ENCODE results near the gene SIGLEC11. TPM values are rescaled to one million over a fixed set of nuclear protein-coding genes. Genes with fewer than 3 reads are reported as not detected.

Gene SIGLEC11
- total and polyA plus RNA-seq, 2 of the 13 experiments (the other 11 are each of a cell fraction or from before 2014, with no cell fraction given): not detected

GRCh38 chr19:49906879-49907564 is 54.0 kb downstream of the SIGLEC11 start:
- peaks cover 15 to 26% of the 10 kb centered on the region in 2 experiments; a peak in 4 of 5 replicates for H3K36me3 ChIP-seq (replicated peaks in 1 of 2; ENCODE audit: control insufficient read depth in 1 of 2, insufficient read depth in 2 of 2, low read length in 2 of 2)

DNA sequence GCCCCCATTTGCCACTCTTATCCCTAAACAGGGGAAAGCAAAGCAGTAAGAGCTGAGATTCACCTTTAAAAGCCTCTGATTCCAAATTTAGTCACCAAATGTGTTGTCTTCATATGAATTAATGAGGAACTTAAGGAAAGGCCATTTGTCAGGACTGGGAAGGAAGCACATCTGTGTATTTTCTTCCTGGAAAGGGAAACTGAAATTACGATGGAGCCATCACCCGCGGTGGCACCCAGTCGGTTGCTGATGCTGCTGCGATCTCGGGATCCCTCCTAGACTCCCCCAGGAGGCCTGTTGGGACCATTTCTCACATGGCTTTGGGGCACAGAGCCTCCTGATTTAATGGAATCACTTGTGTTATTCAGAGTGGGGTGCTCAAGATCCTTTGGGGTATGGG is 56.8 kb downstream of the SIGLEC11 start:
- intact Hi-C loops (cut with micrococcal nuclease; ENCODE audit: unreplicated experiment): no loop called here
- Histone ChIP-seq H3K4me2 (ENCODE audit: low read depth, low read length) (no peak overlapping the region), H3K27ac (ENCODE audit: extremely low read length, insufficient read depth, low read length) (no peak overlapping the region), H2AFZ (ENCODE audit: low read length) (no peak overlapping the region), H3K36me3 (replicated peaks in 1 of 2; ENCODE audit: control insufficient read depth in 1 of 2, insufficient read depth in 2 of 2, low read length in 2 of 2) (peaks cover 13 to 19% of the 10 kb centered on the region in 2 experiments; a peak in 4 of 5 replicates), H3K9me3 (ENCODE audit: low read length) (no peaks in the 10 kb centered on the region), H3K79me2 (ENCODE audit: insufficient read depth, low read length) (no peaks in the 10 kb centered on the region), H3K27me3 (ENCODE audit: control insufficient read depth in 1 of 2, insufficient read depth in 2 of 2, low read length in 2 of 2) (no peaks in the 10 kb centered on the region), H3K9ac (ENCODE audit: insufficient read depth, low read depth, low read length) (no peak overlapping the region), H3K4me3 (replicated peaks in 1 of 3; ENCODE audit: insufficient read depth in 1 of 3, low read depth in 2 of 3, low read length in 3 of 3) (no peak overlapping the region), H3K4me1 (ENCODE audit: insufficient read depth, low read length) (no peaks in the 10 kb centered on the region), H4K20me1 (ENCODE audit: insufficient read depth, low read length) (no peaks in the 10 kb centered on the region)
- ChIA-PET CTCF (ENCODE audit: low intra/inter-chr PET ratio, low total read pairs) (no interaction called here), POLR2A (no interaction called here)
- DNase-seq (ENCODE audit: low spot score) (no peak), FAIRE-seq (no peak), ATAC-seq (no peak)
- no TSS peak for BruUV-seq (replicated peaks)
- in situ Hi-C loops (cut with HindIII; ENCODE audit: extremely low pct_ligation_motif_present, low pct_unique_long_range_greater_than_20kb): no loop called here
- WGBS (ENCODE audit: low lambda C conversion rate): 95% methylated on average over 6 of the region's 6 CpGs
- TF ChIP-seq ZNF101 (CRISPR knock-in tag; IDR thresholded peaks at IDR 0.05; ENCODE audit: borderline replicate concordance, low read depth) (no peak), GFI1 (CRISPR knock-in tag; IDR thresholded peaks at IDR 0.05; ENCODE audit: borderline replicate concordance) (no peak), ZNF746 (CRISPR knock-in tag; IDR thresholded peaks at IDR 0.05) (no peak), FOXA1 (IDR thresholded peaks at IDR 0.05) (no peak), FOXA1 (CRISPR knock-in tag; IDR thresholded peaks at IDR 0.05) (no peak), TFDP2 (CRISPR knock-in tag; IDR thresholded peaks at IDR 0.05) (no peak), NFE2 (CRISPR knock-in tag; IDR thresholded peaks at IDR 0.05) (no peak), ADNP (CRISPR knock-in tag; IDR thresholded peaks at IDR 0.05) (no peak), TFE3 (CRISPR knock-in tag; IDR thresholded peaks at IDR 0.05) (no peak), IRF9 (CRISPR knock-in tag; IDR thresholded peaks at IDR 0.05; ENCODE audit: borderline replicate concordance) (no peak), ZNF510 (CRISPR knock-in tag; IDR thresholded peaks at IDR 0.05; ENCODE audit: low read depth) (no peak)

More at GRCh38 chr19:49906879-49907564, 54.0 kb downstream of the SIGLEC11 start:
- Histone ChIP-seq H3K79me2 (ENCODE audit: insufficient read depth, low read length) (no peaks in the 10 kb centered on the region), H3K4me2 (ENCODE audit: low read depth, low read length) (no peak overlapping the region), H3K27me3 (ENCODE audit: control insufficient read depth in 1 of 2, insufficient read depth in 2 of 2, low read length in 2 of 2) (no peaks in the 10 kb centered on the region), H3K4me1 (ENCODE audit: insufficient read depth, low read length) (peaks cover 7% of the 10 kb centered on the region), H2AFZ (ENCODE audit: low read length) (no peak overlapping the region), H3K27ac (ENCODE audit: extremely low read length, insufficient read depth, low read length) (no peak overlapping the region), H3K9me3 (ENCODE audit: low read length) (no peaks in the 10 kb centered on the region), H3K9ac (ENCODE audit: insufficient read depth, low read depth, low read length) (no peak overlapping the region), H3K4me3 (replicated peaks in 1 of 3; ENCODE audit: insufficient read depth in 1 of 3, low read depth in 2 of 3, low read length in 3 of 3) (no peak overlapping the region), H4K20me1 (ENCODE audit: insufficient read depth, low read length) (no peaks in the 10 kb centered on the region)
- FAIRE-seq (no peak), DNase-seq (ENCODE audit: low spot score) (no peak), ATAC-seq (no peak)
- WGBS (ENCODE audit: low lambda C conversion rate): 99% methylated on average over 9 of the region's 16 CpGs
- ChIA-PET POLR2A (no interaction called here), CTCF (ENCODE audit: low intra/inter-chr PET ratio, low total read pairs) (no interaction called here)
- intact Hi-C loops (cut with micrococcal nuclease; ENCODE audit: unreplicated experiment) (no loop called here), in situ Hi-C loops (cut with HindIII; ENCODE audit: extremely low pct_ligation_motif_present, low pct_unique_long_range_greater_than_20kb) (no loop called here)
- TF ChIP-seq ZNF563 (CRISPR knock-in tag; IDR thresholded peaks at IDR 0.05) (no peak), RBM22 (optimal IDR thresholded peaks at IDR 0.05; ENCODE audit: low read length) (peak; percentile 59), AGO2 (optimal IDR thresholded peaks at IDR 0.05; ENCODE audit: low read depth, low read length) (peak; percentile 78)
- TSS peak; percentile 61 for BruUV-seq (replicated peaks)
